Measurements from ENCODE around the gene IQCE.

DNA sequence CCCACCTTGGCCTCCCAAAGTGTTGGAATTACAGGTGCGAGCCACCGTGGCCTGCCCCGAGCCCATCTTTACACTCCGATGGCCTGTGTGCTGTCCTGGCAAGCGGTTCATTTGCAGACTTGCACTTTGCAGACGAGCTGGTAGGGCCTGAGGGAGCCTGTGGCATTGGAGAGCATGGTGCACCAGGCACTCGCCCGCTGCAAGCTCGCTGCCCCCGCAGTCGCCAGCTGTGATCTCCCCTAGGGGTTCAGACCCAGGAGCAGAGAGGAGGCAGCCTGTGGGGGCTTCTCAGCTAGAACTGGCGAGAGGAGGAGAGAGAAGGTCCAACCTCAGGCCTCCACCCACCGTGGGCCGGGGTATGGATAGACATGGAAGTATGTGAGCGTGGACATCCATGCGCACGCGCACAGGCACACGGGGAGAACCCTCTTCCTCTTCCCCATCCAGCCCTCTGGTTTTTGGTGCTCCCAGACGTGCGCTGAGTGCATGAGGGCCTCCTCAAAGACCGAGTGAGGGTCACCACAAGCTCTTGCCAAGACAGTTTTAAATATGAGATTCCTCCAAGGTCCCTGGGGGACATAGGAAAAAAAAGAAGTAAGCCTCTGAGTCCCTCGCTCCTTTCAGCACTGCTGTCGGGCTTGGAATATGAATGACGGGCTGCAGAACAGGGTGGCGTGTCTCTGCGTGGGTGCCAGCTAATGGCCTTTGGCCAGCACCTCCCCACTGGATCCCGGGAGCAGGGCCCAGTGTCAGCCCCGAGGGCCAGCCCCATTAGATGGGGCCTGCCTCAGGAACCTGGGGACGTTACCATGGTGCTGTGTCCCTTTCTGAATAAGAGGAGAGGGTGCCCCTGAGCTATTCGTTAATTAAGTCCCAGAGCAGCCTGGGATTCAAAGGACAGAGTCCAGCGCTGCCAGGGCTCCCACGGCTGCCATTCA, 57.9 kb downstream of the IQCE start:
- TF ChIP-seq CTCF (IDR thresholded peaks at IDR 0.05) (no peak), POLR2A (IDR thresholded peaks at IDR 0.05) (no peak)
